DND-41 (cell line): ENCODE results near the gene NDUFB7.
"Not testable (repeated sequence)": the region's sequence is repeated elsewhere in the genome, so short reads cannot be mapped to it uniquely, and the experiment has no call there.

Experiments used
- ATAC-seq: fragments of 200-7000 bp; cut with Tn5 transposase; 3 replicates; pipeline ENCODE4 v1.9.1; 2021; ENCODE audit warnings: low read depth; ENCODE audit not compliant: insufficient read depth
- DNase-seq: peaks from one replicate; pipeline ENCODE4 v3.0.0-alpha.2; 2020
- H2AFZ ChIP-seq: 2 replicates; pipeline ENCODE4 v1.6.0; 2012; ENCODE audit warnings: low read depth, low read length
- H3K27ac ChIP-seq: 2 replicates; pipeline ENCODE4 v1.5.1; 2012; ENCODE audit warnings: low read length, inconsistent platforms
- H3K27me3 ChIP-seq: fragments of 200-600 bp; sonication (generic); 2 replicates; pipeline ENCODE4 v1.6.0; 2012; ENCODE audit warnings: low read length, mild to moderate bottlenecking, inconsistent platforms; ENCODE audit not compliant: insufficient read depth, poor library complexity
- H3K36me3 ChIP-seq: 2 replicates; pipeline ENCODE4 v1.5.1; 2012; ENCODE audit warnings: low read length, inconsistent platforms; ENCODE audit not compliant: insufficient read depth
- H3K4me1 ChIP-seq: 2 replicates; pipeline ENCODE4 v1.5.1; 2012; ENCODE audit warnings: mild to moderate bottlenecking, low read length; ENCODE audit not compliant: insufficient read depth
- H3K4me2 ChIP-seq: 2 replicates; pipeline ENCODE4 v1.6.0; 2012; ENCODE audit warnings: mild to moderate bottlenecking, moderate library complexity, low read length, inconsistent platforms; ENCODE audit not compliant: insufficient read depth
- H3K4me3 ChIP-seq, 2 experiments: fragments of 200-600 bp in 1 of 2; shearing (Covaris generic) in 1 of 2; 2 replicates each; pipeline ENCODE4 v1.5.1; 2012 to 2016; ENCODE audit warnings: inconsistent platforms in 2 of 2, low read length in 2 of 2, mild to moderate bottlenecking in 2 of 2, low read depth in 1 of 2, moderate library complexity in 1 of 2
- H3K79me2 ChIP-seq: 2 replicates; pipeline ENCODE4 v1.6.0; 2012; ENCODE audit warnings: low read length, inconsistent platforms; ENCODE audit not compliant: insufficient read depth
- H3K9ac ChIP-seq: 2 replicates; pipeline ENCODE4 v1.6.0; 2012; ENCODE audit warnings: low read depth, mild to moderate bottlenecking, inconsistent platforms, low read length, moderate library complexity
- H3K9me3 ChIP-seq: 2 replicates; pipeline ENCODE4 v1.5.1; 2012; ENCODE audit warnings: low read length, moderate library complexity, mild to moderate bottlenecking, inconsistent platforms; ENCODE audit not compliant: insufficient read depth, severe bottlenecking
- H4K20me1 ChIP-seq: 2 replicates; pipeline ENCODE4 v1.6.0; 2012; ENCODE audit warnings: low read length; ENCODE audit not compliant: insufficient read depth
- CTCF ChIP-seq: IDR thresholded peaks from 2 replicates; pipeline ENCODE4 v1.5.1; 2012; ENCODE audit warnings: borderline replicate concordance, low read length, moderate library complexity, mild to moderate bottlenecking; ENCODE audit not compliant: poor library complexity, severe bottlenecking; ENCODE audit errors: extremely low read depth
- EZH2 ChIP-seq: IDR thresholded peaks from 3 replicates; pipeline ENCODE4 v1.6.1; 2012; ENCODE audit warnings: borderline replicate concordance, low read depth, mild to moderate bottlenecking, moderate library complexity, low read length, inconsistent platforms; ENCODE audit not compliant: severe bottlenecking

NDUFB7 gene

DNA sequence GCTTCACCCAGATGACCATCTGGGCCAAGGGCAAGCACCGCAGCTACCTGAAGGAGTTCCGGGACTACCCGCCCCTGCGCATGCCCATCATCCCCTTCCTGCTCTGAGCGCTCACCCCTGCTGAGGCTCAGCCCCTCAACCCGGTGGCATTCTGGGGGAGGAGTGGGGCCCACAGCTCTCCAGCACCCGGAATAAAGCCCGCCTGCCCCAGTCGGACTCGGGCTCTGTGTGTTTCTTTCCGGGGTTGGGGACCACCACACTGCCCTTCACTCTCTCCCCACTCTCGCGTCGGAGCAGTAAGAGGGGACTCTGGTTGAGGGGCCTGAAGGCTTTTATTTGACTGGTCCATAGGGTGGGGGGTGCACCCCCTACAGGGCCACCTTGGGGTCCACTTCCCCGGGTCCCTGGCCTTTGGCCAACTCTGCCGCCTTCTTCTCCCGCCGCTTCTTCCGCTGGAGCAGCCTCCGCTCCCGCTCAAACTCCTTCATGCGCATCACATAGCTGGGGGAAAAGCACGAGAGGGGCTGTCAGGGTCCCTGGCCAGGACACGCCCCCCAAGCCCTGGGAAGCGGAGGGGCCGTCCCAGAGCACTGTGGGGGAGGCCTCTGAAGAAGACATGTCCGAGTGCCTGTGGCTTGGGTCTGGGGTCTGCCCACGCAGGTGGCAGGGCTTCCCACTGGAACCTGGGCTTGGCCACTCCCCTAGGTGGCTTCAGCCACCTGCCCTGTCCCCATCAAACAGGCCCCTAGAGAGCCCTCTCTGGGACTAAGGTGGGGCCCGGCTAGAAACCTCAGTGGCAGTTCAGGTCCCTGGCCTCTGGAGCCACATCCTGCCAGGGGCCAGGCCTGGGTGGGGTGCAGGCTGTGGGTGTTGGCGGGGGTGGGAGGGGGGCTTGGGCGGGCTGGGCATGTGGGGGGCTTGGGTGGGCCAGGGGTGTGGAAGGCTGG, 5.8 kb downstream of the NDUFB7 start:
- ATAC-seq, result no peak
- Histone ChIP-seq H2AFZ (no peak overlapping the region), H3K79me2 (peaks cover 41% of the 10 kb centered on the region), H3K9me3 (no peaks in the 10 kb centered on the region), H4K20me1 (peaks cover 57% of the 10 kb centered on the region), H3K36me3 (peaks cover 54% of the 10 kb centered on the region), H3K27ac (no peak overlapping the region), H3K4me2 (no peak overlapping the region), H3K9ac (no peak overlapping the region), H3K27me3 (no peaks in the 10 kb centered on the region), H3K4me1 (peaks cover 24% of the 10 kb centered on the region), H3K4me3 (no peak overlapping the region)
- TF ChIP-seq CTCF (no peak), EZH2 (no peak)
- DNase-seq, result no peak

DNA sequence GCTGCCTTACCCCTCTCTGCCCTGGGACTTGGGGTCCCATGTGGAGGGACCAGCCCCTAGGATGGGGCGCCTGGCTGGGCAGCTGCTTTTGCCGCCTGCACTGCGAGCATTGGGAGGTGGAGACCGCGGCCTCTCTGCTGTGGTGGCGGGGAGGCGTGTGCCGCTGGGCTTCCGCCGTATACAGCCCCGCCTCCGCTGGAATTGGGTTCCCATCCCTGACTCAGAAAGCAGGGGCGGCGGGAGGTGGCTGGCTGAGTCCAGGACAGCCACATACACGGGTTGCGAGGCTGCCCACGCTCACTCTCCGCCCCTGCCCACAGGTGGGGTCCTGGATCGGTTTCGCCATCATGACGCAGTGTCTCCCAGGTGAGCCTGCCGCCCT, 6.6 kb downstream of the NDUFB7 start:
- Histone ChIP-seq H3K4me2 (no peak overlapping the region), H3K36me3 (peaks cover 54% of the 10 kb centered on the region), H3K9ac (no peak overlapping the region)

GRCh38 chr19:14564652-14565297, 7.1 kb downstream of the NDUFB7 start:
- not testable (repeated sequence) for H3K4me2 ChIP-seq, H3K9me3 ChIP-seq, H3K27ac ChIP-seq, H3K9ac ChIP-seq, H3K27me3 ChIP-seq, H2AFZ ChIP-seq, H3K4me3 ChIP-seq
- ATAC-seq, result peak; percentile 43; the same call in 2 of the 3 replicates
- Histone ChIP-seq H4K20me1 (peaks cover 70% of the 10 kb centered on the region), H3K4me1 (peaks cover 12% of the 10 kb centered on the region; the same call in 1 of the 2 replicates), H3K79me2 (peaks cover 42% of the 10 kb centered on the region), H3K36me3 (peaks cover 54% of the 10 kb centered on the region)
- DNase-seq, result peak; percentile 40

More for the DNA sequence above, 6.6 kb downstream of the NDUFB7 start:
- no peak overlapping the region for H3K27ac ChIP-seq
- DNase-seq, result no peak
- no peak for ATAC-seq
- H3K4me1 ChIP-seq, result peaks cover 17% of the 10 kb centered on the region
- H2AFZ ChIP-seq, result no peak overlapping the region
- no peak overlapping the region for H3K4me3 ChIP-seq
- no peaks in the 10 kb centered on the region for H3K9me3 ChIP-seq
- H3K79me2 ChIP-seq, result peaks cover 41% of the 10 kb centered on the region
- H4K20me1 ChIP-seq, result peaks cover 65% of the 10 kb centered on the region
- H3K27me3 ChIP-seq, result no peaks in the 10 kb centered on the region
- TF ChIP-seq CTCF (no peak), EZH2 (no peak)

GRCh38 chr19:14563989-14564651, 7.7 kb downstream of the NDUFB7 start:
- Histone ChIP-seq H2AFZ (no peak overlapping the region), H3K4me1 (peaks cover 6% of the 10 kb centered on the region; the same call in 1 of the 2 replicates), H3K27me3 (no peaks in the 10 kb centered on the region), H3K4me3 (no peak overlapping the region), H3K27ac (no peak overlapping the region), H3K4me2 (no peak overlapping the region), H3K9me3 (no peaks in the 10 kb centered on the region), H3K36me3 (peaks cover 54% of the 10 kb centered on the region), H4K20me1 (peaks cover 72% of the 10 kb centered on the region), H3K79me2 (peaks cover 41% of the 10 kb centered on the region), H3K9ac (no peak overlapping the region)
- peak; percentile 62 for ATAC-seq
- TF ChIP-seq EZH2 (no peak), CTCF (no peak)
- peak; percentile 74 for DNase-seq
